DLD1 (cell line): ENCODE data around the gene CORO6.

Experiments used
- in situ Hi-C: cut with HindIII; loops from 2 replicates; pipeline ENCODE4 v1.10.0; 2017; ENCODE audit warnings: low sequenced_read_pairs

The CORO6 gene

DNA sequence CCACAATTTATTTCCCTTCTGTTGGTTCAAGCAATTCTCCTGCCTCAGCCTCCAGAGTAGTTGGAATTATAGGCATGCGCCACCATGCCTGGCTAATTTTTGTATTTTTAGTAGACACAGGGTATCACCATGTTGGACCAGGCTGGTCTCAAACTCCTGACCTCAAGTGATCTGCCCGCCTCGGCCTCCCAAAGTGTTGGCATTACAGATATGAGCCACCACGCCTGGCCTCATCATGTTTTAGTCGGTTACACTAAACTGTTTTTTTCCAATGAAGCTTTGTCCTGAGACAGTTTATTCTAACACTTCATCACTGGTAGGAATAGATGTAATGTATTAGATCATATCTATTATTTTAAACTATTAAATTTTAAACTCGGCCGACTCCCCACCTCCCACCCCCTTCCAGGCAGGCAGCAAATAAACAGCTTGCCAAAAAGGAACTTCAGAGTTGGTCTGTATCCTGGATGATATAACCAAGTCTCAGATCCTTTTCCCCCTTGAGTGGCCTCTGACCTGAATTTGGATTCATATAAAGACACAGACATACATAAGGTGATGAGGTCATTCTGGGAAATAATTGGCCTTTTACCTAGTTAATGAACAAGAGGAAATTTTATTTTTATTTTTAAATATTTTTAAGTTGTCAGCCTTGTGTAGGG is 18.4 kb upstream of the CORO6 start:
- in situ Hi-C loops, result no loop called here

DNA sequence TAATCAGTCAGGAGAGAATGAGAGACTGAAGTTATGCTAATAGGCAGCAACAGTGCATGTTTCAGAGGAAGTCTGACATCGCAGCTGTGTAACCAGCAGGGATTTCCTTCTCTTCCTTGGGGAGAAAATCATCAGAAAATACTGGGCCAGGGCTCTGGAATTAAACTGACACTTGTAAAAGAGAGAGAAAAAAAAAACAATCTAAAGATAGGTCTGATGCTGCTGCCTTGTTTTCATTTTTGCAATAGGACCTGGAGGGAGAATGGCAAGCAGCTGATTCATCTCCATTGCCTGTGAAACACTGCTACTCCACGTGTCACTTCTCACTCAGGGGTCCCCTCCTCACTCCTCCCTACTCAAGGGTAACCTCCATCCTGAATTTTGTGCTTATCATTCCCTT is 17.7 kb upstream of the CORO6 start:
- in situ Hi-C loops, result no loop called here

DNA sequence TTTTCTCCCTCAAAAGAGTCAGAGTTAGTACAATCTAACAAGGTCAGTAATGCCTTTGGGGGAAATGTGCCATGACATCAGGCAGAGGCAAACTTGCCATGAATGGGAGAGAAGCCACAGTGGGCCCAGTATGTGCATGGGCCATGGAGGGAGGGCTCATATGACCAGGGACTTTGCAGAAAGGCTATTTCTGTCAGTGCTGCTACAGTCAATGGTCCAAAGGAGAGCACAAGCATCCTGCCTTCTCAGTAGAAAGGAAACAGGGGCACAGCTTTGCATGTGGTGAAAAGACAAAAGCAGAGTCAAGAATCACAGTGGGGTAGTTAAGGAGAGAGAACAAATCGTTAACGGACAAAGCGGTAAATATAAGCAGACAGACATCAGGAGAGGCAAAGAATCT is 11.2 kb upstream of the CORO6 start:
- in situ Hi-C loops, result no loop called here

DNA sequence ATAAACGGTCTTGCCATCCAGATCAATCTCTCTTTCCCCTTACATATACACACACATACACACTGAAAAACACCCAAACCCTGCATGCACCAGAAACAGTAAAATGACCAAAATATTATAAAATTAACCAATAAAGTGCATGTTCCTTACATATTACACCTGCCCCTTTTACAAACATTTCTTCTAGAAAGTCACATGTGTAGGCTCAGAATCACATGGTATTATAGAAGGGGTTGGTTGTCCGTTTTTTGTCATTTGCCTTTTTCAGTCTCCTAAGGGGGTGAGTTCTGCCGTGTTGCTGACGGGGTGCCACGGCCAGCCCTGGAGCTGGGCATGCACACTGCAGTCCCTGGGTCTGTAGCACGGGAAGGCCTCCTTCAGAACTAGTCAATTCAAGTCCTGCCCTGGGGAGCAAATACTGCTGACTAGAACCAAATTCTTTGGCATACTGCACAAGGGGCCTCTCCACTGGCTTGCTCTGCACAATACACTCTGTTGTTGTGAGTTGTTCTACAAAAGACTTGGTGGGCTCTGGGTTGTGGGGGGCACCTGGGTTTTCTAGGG is 8.0 kb upstream of the CORO6 start:
- in situ Hi-C loops, result no loop called here

DNA sequence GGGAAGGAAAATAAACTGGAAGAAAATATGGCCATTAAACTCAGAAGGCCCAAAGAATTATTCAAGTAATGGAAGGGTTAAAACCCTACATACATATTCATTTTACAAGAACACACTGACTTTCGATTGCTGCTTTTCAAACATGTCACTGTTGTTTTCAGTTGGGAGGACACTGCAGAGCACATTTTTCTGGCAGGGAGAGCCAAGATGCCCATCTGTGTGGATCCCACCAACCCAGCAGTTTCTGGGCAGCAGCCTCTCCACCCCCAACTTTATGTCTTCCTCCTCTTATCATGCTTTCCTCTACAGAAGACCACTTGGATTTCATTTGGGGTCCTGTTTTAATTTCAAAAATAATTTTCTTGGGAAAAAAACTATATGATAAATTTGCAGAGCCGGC is 7.1 kb upstream of the CORO6 start:
- in situ Hi-C loops, result no loop called here

DNA sequence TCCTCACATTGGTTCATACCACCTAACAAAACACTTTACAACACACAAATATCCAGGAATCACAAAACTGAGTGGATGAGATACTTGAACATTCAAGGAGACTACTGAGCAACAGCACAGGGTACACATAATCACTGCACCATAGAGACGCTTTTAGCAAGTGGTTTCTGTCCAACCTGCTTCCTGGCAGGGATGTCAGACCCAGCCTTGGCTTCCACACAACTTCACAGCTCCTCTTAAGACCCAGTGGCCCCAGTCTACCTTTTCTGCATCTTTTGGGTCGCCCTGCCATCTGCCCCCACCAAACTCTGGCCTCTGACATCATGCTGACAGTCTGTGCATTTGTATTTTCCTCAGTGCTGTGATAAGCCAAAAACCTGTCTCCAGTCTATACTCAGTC is 5.9 kb upstream of the CORO6 start:
- in situ Hi-C loops, result no loop called here

DNA sequence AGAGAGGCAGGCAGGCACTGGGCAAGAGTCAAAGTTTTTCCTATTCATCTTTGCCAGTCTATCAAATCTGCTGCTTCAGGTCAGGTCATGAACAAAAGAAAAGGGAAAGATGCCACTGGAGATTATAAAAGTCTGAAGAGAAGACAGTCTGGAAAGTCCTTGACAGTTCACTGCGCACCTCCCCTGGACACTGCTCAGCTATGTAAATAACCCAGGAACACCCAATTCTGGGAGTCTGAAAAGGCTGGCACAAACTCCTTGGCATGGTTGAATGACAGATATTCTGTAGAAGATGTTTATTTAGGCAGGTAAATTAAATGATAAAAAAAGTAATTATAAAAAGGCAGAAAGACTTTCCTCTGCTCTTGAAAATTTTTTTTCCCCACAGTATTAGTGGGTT is 5.2 kb upstream of the CORO6 start:
- in situ Hi-C loops, result no loop called here

DNA sequence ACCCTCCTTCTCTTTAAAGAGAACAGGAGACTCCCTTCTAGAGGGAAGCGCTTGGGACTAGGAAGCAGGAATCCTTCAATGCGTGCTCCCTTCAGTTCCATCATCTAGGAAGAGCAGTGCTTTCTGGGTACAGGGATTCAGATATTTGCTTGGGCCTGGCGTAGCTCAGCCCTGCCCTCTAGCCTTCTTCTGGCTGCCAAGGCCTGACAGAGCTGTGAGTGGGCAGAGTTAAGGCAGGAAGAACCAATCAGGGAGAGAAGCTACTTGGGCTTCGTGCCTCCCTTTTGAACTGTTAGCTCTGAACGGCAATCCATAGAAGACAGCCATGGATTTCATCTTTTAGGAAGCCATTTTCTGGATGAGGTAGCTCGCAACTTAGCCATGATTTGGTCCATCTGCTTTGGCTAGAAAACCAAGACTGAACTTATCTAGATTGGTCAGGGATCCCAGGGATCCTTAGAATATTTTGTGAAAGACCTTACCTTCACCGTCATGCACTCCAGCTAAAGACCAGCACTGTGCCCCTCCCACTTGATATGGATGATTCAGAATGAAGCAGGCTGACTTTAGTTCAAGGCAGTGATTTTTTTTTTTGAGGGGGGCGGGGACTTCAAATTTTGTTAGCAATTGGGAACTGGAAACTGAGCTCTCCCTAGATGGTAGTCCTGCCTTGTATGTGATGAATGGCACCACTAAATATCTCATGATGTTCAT is 2.5 kb upstream of the CORO6 start:
- in situ Hi-C loops, result no loop called here

DNA sequence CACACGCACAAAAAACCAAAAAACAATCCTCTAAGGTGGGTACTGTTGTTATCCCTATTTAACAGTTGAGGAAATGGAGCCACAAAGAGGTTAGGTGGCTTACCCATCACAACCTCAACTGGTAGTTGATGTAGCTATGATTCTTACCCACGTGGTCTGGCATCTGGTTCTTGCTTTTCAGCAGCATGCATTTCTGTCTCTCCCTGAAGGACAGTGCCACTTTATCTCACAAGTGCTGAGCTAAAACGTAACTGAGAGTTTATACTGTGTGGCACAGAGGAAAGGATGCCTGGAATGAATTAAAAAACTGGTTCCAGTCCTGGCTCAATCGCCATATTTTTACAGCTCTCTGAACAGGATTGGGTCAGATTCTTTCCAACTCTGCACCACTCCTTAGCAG is 1.9 kb upstream of the CORO6 start:
- in situ Hi-C loops, result no loop called here

DNA sequence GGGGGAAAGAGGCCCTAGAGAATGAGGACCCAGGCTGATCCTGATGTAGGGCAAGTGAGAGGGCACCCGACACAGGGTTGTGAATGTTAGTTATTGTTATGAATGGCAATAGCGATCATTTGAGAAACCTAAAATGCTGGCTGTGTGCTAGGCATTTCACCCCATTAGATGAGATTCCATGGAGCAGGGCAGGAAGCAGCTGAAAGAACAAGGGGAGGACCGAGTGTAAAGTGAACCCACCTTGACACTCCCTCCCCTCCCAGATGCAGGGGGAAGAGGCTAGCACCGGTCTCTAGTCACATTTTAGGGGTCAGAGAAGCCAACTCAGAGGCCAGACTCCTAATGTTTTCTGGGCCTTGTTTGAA is 553 bp upstream of the CORO6 start:
- in situ Hi-C loops, result no loop called here

DNA sequence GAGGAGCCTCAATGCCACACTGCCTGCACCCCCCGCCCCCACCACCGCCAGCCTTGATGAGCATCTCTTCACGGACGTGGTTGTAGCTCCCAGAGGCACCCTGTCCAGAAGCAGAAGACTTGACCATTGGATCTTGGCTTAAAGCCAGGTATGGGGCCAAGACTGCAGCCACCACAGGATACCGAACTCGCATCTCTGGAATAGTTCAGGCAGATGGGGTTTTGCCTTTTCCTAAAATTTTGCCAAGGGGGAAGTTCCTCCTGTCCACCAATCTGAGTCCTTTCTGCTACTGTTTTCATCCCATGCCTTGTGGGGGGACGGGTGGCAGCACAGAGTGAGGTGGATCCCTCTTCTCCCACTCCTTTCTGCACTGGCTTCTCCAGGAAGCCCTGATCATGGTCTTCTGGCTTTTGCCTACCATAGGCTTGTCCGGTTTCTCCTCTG is 939 bp downstream of the CORO6 start:
- in situ Hi-C loops, result no loop called here

DNA sequence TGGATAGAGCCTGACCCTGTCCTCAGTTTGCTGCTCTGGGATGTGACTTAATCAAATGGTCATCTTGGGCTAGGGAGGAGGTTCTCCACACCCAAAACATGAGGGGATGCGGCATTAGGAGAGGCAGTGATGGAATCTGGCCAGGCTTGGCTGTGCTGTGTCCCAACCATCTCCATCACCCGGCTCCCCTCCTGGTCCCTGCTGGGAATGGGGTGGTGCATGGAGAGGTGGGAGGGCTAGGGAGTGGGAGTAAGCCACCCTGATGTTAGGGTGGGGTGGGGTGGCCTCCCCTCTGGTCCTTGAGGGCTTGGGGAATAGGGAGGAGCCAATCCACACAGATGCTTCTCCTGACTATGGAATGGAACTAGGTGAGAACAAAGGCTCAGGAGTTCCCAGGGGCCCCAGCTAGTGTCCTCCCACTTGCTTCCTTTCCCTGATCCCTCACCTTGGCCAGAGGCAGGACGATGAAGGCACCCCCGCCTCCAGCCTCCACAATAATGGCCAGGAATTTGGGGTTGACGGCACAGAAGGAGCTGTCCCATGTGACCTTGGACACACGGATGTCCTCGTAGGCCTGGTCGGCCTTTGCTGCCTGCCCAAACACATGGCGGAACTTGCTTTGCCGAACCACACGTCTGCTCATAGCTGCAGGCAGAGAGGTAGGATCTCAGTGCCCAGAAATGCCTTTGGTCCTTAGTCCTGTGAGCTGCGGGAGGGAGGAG is 1.8 kb downstream of the CORO6 start:
- in situ Hi-C loops, result no loop called here

DNA sequence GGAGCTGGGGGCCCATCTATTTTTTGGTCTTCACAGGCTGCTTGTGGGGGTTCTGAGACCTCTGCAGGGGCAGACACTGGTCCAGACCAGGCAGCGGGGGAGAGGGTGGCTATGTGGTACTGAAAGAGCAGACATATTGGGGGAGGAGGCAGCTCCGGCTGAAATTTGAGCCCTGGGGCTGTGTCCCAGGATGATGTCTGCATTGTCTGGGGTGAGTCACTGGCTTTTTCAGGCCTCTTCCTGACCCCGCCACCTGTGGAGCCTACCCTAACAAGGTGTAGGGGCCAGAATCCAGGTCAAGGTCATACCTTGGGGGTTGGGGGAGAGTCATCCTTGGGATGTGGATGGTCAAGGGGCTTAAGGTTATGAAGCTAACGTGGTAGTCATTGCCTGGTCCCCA is 2.4 kb downstream of the CORO6 start:
- in situ Hi-C loops, result no loop called here

DNA sequence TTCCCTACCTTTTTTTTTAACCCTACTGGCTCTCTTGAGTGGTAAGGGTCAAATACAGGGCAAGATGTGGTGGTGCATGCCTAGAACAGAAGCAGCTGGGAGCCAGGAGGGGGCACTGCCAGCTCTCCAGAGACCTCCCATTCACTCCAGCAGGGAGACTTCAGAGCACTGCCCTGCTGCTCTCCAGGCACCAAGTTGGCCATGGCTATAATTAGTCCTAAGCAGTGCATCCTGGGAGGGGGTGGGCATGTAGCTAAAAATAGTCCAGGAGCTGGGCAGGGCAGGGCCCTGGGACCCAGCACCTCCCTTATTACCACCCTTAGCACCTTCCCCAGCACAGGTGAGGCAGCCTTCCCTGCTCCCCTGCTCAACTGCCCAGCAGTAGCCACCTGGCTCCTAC is 3.5 kb downstream of the CORO6 start:
- in situ Hi-C loops, result no loop called here

DNA sequence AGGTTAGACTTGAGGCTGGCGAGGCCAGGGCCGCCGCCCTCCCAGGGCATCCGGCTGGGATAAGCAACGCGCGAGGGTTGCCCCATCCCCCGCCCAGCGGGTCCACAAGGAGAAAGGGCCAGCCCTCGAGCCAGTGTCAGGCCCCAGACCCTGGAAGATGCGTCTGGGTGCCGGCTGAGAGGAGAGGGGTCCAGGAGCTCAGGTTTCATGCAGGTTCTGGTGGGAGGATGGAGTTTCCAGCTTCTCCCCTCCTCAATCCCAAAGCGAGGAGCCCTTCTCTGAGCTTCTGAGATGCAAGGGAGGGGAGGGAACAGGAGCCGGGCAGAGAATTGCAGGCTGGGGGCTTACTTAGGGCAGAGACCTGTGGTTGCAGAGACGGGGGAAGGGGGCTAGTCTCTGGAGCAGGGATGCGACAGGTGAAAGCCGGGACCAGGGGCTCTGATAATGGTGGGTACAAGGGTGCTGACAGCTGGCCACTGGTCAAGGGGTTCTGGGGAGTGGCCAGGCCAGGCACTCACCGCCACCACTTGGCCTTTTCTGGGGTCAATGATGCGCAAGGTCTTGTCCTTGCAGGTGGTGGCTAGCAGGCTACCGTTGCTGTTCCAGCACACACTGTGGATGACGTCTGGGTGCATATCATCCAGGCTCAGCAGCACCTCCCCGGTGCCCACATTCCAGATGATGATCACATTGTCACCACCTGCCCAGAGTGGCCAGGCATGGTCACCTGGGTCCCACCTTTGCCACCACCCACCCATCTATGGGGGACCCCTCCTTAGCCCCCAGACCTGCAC is 4.2 kb downstream of the CORO6 start:
- in situ Hi-C loops, result no loop called here

DNA sequence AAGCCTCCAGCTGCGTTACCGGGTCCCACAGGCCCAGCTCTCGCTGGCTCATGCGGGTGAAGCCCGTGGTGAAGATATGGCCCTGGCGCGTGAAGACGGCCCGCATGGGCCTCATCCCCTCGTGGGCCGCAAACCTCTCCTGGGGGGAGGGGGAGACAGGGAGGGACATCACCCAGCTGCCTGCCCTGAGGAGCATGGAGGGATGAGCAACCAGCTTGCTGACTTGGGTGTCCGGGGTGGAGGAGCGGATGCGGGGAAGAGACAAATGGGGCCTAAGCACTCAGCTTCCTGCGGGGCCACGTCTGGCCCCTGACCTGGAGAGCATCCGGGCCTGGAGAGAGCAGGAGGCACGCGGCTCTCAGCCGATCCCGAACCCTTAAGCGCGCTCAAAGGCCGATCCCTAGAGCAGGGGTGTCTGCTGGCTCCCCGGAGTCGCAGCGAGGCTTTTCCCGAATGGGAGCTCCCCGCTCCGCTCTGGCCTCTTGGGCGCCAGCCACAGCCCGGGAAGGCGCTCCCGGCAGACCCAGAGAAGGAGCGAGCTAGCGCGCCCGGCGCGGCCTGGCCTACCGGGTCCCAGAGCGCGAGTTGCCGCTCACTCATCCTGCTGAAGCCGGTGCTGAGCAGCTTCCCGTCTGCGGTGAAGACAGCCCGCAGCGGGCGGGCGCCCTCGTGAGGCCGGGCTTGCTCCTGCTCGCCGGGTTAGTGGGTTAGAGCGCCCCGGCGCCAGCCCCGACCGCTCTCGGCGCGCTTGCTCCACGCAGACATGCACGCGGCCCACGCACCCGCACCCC is 5.0 kb downstream of the CORO6 start:
- in situ Hi-C loops, result no loop called here

DNA sequence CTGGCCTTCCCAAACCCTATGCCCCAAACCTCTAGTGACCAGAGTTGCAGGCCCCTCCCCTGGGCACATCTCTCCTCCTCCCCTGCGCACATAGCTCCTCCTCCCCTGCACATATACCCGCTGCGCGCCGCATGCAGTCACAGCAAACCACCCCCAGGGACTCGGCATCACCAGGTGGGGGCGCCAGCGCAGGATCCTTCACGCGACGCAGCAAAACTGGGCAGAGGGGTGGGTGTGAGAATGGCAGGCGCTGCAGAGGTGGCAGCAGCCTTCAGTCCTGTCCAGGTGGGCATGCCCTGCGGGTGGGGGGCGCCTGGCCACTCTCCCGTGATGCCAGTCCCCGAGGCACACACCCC is 5.6 kb downstream of the CORO6 start:
- in situ Hi-C loops, result no loop called here

DNA sequence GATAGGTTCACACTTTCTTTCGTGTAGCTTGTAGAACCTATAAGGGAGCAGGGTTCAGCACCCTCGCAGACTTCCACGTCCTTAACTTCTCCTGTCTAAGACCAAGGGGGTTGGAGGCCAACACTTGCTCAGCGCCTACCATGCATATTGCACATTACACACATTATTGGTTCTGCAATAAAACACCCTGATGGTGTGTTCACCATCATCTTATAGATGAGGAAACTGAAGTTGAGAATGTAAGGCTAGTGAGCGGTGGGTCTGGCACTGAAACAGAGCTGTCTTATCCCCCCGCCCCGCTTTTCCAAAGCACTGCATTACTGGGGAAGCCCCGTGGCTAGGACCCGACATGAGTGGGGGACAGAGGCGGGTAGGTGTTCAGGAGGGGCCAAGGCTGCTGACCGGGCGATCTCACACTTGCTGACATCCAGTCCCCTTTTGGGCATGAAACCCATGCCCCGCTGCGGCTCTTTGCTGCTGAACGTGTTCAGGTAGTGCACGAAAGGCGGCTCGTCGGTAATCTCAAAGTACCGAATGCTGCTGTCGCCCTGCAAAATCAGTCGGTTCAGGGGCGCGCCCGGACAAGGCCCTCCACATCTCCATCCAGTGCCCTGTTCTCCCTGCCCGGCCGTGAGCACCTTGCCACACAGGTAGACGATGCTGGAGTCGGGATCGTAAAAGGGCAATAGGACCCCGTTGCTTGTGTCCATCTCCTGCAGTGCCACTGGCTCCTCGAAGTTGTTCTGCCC is 6.2 kb downstream of the CORO6 start:
- in situ Hi-C loops, result no loop called here

DNA sequence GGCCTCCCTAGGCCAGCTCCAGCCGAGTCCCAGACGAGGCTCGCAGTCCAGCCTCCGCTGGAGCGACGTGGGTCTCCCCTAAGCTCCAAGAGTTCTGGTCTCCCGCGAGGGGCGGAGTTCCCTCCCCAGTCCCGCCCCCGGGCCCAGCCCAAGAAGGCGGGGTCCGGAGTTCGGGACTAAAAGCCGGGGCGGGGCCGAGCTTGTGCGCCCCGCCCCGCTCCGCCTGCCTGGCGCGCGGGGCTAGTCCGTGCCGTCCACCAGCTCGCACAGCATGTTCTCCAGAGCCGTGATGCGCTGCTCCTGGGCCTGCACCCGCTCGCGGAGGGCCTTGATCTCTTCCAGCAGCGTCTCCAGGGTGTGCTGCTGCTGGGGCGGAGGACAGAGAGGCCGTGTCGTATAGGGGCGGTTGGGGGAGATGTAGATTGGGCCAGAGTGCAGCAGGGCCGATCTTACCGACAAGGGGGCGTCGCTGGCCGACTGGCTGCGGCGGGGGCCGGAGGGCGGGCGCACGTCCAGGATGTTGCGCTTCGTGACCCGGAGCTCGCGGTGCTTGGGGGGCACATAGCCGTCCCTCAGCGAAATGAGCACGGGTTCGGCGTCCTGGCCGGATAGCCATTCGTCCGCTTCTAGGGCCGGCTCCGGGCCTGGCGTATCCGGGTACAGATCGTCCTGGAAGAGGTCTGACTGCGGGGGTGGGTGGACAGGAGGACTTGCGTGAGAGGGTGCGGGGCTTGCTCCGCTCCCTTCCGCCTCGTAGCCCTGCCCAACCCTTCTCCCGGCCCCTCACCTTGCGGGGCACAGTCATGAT is 7.0 kb downstream of the CORO6 start:
- in situ Hi-C loops, result no loop called here
